Activated CD8-positive, alpha-beta T cell treated with anti-CD3 and anti-CD28 coated beads for 36 hours (primary cell): ENCODE measurements around the gene ZPBP2. TPM values are rescaled to one million over a fixed set of nuclear protein-coding genes. Genes with fewer than 3 reads are reported as not detected.
A peak's percentile ranks its signal among the peaks of the same experiment; 100 is the strongest.

Experiments
- ATAC-seq: fragments of 200-7000 bp; cut with Tn5 transposase; one replicate; pipeline ENCODE4 v1.10.0; 2021; ENCODE audit warnings: mild to moderate bottlenecking, moderate library complexity
- CTCF ChIA-PET: fragments of 350-600 bp; sonication (Branson Sonifier 250); formaldehyde crosslinking; loops from one replicate; lab custom pipeline; 2021; ENCODE audit warnings: antibody characterized with exemption; lab: Charles Lee
- POLR2A ChIA-PET: fragments of 350-600 bp; sonication (Branson Sonifier 250); formaldehyde crosslinking; loops from one replicate; lab custom pipeline; 2021; ENCODE audit warnings: antibody characterized with exemption; lab: Charles Lee
- DNase-seq: peaks from one replicate; pipeline ENCODE4 v3.0.0-alpha.2; 2020
- H3K27ac Mint-ChIP-seq: one replicate; pipeline ENCODE4 v1.8.0; 2021; ENCODE audit warnings: mild to moderate bottlenecking, mixed read lengths
- H3K27me3 Mint-ChIP-seq: one replicate; pipeline ENCODE4 v1.8.0; 2021; ENCODE audit warnings: mixed read lengths
- H3K36me3 Mint-ChIP-seq: one replicate; pipeline ENCODE4 v1.8.0; 2021; ENCODE audit warnings: low read depth, mixed read lengths
- H3K4me1 Mint-ChIP-seq: one replicate; pipeline ENCODE4 v1.8.0; 2021; ENCODE audit warnings: low read depth, mixed read lengths
- H3K4me3 Mint-ChIP-seq: one replicate; pipeline ENCODE4 v1.8.0; 2021; ENCODE audit warnings: mild to moderate bottlenecking, moderate library complexity, mixed read lengths
- H3K9me3 Mint-ChIP-seq: one replicate; pipeline ENCODE4 v1.8.0; 2021; ENCODE audit warnings: mixed read lengths
- intact Hi-C: fragments of 100-400 bp; cut with micrococcal nuclease; formaldehyde crosslinking; loops from one replicate; pipeline ENCODE4 v1.10.0; 2022
- total RNA-seq, 2 experiments: library from RNA; stranded (reverse); gene quantifications; one replicate each; pipeline ENCODE4 v1.2.3, GENCODE V29; 2021
- TF ChIP-seq, protein P1 (sequence below): fragments of 200-600 bp; IDR thresholded peaks from one replicate; pipeline ENCODE4 v1.8.0; 2022; ENCODE audit warnings: antibody characterized with exemption, mild to moderate bottlenecking

Gene ZPBP2
- total RNA-seq, 2 experiments from 2014 or later, result not detected

DNA sequence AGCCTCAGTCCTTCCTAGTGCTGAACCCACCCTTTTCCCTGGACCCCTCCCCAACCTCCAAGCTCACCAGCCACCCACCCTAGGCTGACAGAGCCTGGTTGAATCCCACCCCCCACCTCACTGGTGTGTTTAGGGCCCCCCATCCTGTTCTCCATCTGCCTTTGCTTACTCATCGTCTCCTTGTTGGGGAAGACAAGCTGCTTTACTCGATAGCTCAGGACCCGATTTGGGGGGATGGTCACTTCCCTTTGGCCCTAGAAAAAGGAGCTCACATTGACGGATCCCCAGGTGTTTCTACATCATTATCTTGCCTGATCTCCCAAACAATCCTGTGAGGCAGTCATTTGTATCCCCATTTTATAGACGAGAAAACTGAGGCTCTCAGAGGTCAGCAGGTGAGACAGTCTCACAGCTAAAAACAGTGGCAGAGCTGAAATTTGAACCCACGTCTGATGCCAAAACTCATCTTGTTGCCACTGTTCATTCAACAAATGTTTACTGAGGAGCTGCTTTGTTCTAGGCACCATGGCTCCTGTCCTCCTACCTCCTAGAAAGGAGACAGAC, 40.9 kb downstream of the ZPBP2 start:
- Mint-ChIP-seq H3K4me3 (no peak overlapping the region), H3K9me3 (no peaks in the 10 kb centered on the region), H3K27me3 (no peaks in the 10 kb centered on the region), H3K36me3 (peaks cover 35% of the 10 kb centered on the region), H3K27ac (no peak overlapping the region), H3K4me1 (peaks cover 10% of the 10 kb centered on the region)
- intact Hi-C loops, result no loop called here
- ATAC-seq (no peak), DNase-seq (no peak)
- ChIA-PET CTCF (interaction anchor here (1.5 kb wide), 1 partner anchor 10 kb away, joined by 3 read pairs; the partner anchor contains the start of gene GSDMB), POLR2A (interaction anchor here (0.6 to 1.5 kb wide), 2 partner anchors 14 to 17 kb away, joined by 3 to 6 read pairs; no protein-coding TSS in a partner anchor)
- TF ChIP-seq, protein P1, sequence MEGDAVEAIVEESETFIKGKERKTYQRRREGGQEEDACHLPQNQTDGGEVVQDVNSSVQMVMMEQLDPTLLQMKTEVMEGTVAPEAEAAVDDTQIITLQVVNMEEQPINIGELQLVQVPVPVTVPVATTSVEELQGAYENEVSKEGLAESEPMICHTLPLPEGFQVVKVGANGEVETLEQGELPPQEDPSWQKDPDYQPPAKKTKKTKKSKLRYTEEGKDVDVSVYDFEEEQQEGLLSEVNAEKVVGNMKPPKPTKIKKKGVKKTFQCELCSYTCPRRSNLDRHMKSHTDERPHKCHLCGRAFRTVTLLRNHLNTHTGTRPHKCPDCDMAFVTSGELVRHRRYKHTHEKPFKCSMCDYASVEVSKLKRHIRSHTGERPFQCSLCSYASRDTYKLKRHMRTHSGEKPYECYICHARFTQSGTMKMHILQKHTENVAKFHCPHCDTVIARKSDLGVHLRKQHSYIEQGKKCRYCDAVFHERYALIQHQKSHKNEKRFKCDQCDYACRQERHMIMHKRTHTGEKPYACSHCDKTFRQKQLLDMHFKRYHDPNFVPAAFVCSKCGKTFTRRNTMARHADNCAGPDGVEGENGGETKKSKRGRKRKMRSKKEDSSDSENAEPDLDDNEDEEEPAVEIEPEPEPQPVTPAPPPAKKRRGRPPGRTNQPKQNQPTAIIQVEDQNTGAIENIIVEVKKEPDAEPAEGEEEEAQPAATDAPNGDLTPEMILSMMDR, result no peak

DNA sequence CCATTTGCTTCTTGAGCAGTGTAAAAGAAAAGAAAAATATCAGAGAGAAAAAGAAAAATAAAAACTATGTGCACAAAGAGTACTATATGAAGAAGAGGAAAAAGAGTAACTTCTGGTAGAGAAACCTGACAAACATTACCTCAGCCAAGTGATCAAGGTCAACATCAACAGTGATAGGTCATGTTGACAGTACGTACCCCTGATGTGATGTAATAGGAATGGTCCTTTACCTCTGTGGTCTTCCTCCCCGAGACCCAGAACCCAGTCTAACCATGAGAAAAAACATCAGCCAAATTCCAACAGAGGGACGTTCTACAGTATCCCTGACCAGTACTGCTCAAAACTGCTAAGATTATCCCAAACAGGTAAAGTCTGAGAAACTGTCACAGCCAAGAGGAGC, 46.0 kb downstream of the ZPBP2 start:
- intact Hi-C loops, result no loop called here
- no peaks in the 10 kb centered on the region for H3K9me3 Mint-ChIP-seq
- ChIA-PET CTCF (no interaction called here), POLR2A (no interaction called here)
- DNase-seq (no peak), ATAC-seq (no peak)
- peak overlapping the region; percentile 7 for H3K27ac Mint-ChIP-seq
- H3K4me3 Mint-ChIP-seq, result no peak overlapping the region
- TF ChIP-seq, protein P1, result no peak
- peaks cover 56% of the 10 kb centered on the region for H3K36me3 Mint-ChIP-seq
- H3K4me1 Mint-ChIP-seq, result peaks cover 29% of the 10 kb centered on the region
- no peaks in the 10 kb centered on the region for H3K27me3 Mint-ChIP-seq

DNA sequence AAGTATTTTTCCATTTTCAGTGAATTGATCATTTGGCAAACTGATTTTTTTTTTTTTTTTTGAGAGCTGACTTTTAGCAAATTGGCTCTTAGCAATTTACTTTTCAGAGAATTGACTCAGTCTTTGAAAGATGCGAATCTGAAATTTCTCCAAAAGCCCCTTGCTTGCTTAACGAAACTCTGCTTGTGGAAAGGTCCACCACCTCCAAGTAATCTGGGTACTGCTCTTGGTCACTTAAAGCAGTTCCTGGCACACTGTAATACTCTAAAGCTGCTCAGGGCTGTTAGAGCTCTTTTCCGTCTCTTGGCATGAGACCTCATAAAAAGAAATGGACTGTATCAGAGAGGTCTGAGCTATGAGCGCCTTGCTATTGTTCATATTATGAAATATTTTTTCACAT, 47.6 kb downstream of the ZPBP2 start:
- Mint-ChIP-seq H3K4me3 (no peak overlapping the region), H3K36me3 (peaks cover 61% of the 10 kb centered on the region)

DNA sequence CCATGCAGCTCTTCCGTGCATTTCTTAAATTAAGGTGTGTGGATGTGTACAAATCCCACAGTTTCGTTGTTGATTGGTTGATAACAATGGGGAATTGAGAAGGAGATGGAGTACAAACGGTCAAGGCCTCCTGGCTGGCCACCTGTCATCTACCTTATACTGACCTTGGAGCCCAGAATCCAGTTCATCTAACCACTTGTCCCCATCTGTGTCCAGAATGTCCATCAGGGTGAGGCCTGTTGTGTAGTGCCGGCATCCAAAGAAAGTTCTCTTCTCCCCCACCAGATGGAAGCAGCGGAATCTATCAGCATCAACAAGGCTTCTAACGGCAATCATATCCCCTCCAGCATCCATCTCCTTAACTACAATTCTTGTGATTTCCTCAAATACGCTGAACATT, 48.9 kb downstream of the ZPBP2 start:
- DNase-seq (no peak), ATAC-seq (no peak)
- peak overlapping the region; percentile 3 for H3K27ac Mint-ChIP-seq
- peaks cover 64% of the 10 kb centered on the region for H3K36me3 Mint-ChIP-seq
- no peak overlapping the region for H3K4me3 Mint-ChIP-seq
- intact Hi-C loops, result no loop called here
- no peaks in the 10 kb centered on the region for H3K27me3 Mint-ChIP-seq
- TF ChIP-seq, protein P1, result no peak
- no peaks in the 10 kb centered on the region for H3K9me3 Mint-ChIP-seq
- CTCF ChIA-PET, result interaction anchor here (0.7 kb wide), 1 partner anchor 9 kb away, joined by 5 read pairs; no protein-coding TSS in a partner anchor
- POLR2A ChIA-PET, result interaction anchor here (2.2 kb wide), 1 partner anchor 10 kb away, joined by 7 read pairs; the partner anchor contains the start of genes LRRC3C and ORMDL3
- H3K4me1 Mint-ChIP-seq, result peaks cover 54% of the 10 kb centered on the region

More for the DNA sequence above, 47.6 kb downstream of the ZPBP2 start:
- TF ChIP-seq, protein P1, result no peak
- no peaks in the 10 kb centered on the region for H3K27me3 Mint-ChIP-seq
- no peaks in the 10 kb centered on the region for H3K9me3 Mint-ChIP-seq
- ChIA-PET CTCF (interaction anchor here (0.7 to 1.4 kb wide), 5 partner anchors 9 to 292 kb away, joined by 3 to 4 read pairs (median 3); no protein-coding TSS in a partner anchor), POLR2A (interaction anchor here (1.0 to 1.1 kb wide), 2 partner anchors 10 to 14 kb away, joined by 3 read pairs; no protein-coding TSS in a partner anchor)
- peaks cover 41% of the 10 kb centered on the region for H3K4me1 Mint-ChIP-seq
- peak; percentile 43 for ATAC-seq
- intact Hi-C loops, result no loop called here
- peak overlapping the region; percentile 50 for H3K27ac Mint-ChIP-seq
- DNase-seq, result no peak

DNA sequence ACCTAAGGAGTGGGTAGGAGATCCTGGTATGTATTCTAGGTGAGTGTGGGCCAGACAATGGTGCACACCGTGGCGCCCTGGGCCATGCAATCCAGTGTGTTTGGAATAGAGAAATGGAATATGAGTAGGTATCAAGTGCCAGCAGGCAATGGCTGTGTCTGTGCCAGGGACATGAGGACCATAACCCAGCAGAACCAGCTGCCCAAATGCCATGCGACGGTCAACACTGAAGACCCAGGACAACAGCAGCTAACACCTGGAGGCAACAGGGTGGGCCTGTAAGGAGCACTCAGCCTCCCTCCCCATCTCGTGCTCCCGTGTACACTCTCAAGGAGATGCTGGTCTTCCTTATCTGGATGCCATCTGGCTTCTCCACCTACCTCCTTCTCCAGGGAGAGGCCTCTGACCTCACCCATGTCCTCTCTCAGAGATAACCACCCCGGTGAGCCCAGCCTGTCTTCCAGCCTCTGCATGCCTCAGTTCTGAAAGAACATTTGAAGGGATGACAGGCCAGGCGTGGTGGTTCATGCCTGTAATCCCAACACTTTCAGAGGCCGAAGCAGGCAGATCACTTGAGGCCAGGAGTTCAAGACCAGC, 51.2 kb downstream of the ZPBP2 start:
- Mint-ChIP-seq H3K4me1 (peaks cover 75% of the 10 kb centered on the region), H3K4me3 (no peak overlapping the region), H3K36me3 (peaks cover 72% of the 10 kb centered on the region), H3K9me3 (no peaks in the 10 kb centered on the region), H3K27me3 (no peaks in the 10 kb centered on the region), H3K27ac (peak overlapping the region; percentile 63)
- POLR2A ChIA-PET, result no interaction called here
- intact Hi-C loops, result no loop called here
- TF ChIP-seq, protein P1, result no peak
- CTCF ChIA-PET, result interaction anchor here (0.7 to 2.5 kb wide), 2 partner anchors 10 to 61 kb away, joined by 3 to 6 read pairs; partner anchors contain the start of gene PSMD3
- ATAC-seq, result no peak
- DNase-seq, result no peak
